ENCODE results near the gene KLC1. TPM values are rescaled to one million over a fixed set of nuclear protein-coding genes. Genes with fewer than 3 reads are reported as not detected.

KLC1 gene
- total RNA-seq, 1 donor from 2014 or later = 178 TPM

DNA sequence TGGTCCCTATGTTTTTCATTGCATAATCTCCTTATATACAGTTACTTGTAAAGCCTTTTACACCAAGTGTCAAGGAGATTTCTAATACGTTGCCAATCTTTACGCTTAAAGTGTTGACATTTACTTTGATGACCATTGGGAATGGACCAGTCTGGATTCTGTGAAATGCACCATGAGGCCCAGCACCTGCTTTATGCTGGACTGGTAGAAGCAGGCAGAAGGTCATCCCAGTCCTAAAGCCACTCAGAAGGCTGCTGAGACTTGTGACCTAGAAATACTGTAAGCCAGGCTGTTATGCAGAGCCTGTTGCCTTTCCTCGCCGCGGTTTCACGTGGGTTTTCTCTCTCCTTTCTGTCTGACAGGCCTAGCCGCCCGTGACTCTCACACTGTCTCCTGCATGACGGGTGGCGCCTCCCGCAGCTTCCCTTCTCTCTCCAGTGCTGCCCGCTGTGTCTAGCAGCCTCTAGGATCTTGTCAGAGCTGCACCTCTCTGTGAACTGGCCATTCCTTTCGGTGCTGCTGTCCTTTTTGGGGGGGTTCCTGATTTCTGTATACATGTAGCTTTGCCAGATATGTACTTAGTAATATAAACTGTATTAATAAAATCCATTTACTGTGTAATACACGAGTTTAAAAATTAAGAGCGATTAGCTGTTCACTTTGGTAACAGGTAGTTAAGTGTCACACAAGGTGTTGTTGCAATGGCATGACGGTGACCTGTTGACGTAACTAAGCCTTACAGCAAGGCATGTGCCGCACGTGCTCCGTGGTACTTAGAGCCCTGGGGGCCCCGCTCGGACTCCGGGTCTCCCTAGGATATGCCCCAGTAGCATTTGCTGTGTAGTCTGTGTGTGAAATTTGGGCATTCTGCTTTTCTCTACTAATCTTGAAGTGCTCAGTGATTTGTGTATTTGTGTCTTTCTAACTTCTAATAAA lies 56.5 kb downstream of the KLC1 start:
- no peak overlapping the region for H3K4me3 Mint-ChIP-seq (ENCODE audit: low read depth)
- H3K27me3 Mint-ChIP-seq = no peaks in the 10 kb centered on the region
- H3K27ac Mint-ChIP-seq = peak overlapping the region; percentile 57
- no peak for DNase-seq (ENCODE audit: low spot score, unreplicated experiment)
- no peak for TF ChIP-seq CTCF (IDR thresholded peaks at IDR 0.05; ENCODE audit: unreplicated experiment)
- H3K9me3 Mint-ChIP-seq (ENCODE audit: low read depth) = no peaks in the 10 kb centered on the region
- peaks cover 20% of the 10 kb centered on the region for H3K36me3 Mint-ChIP-seq (ENCODE audit: insufficient read depth)
- H3K4me1 Mint-ChIP-seq (ENCODE audit: low read depth) = no peaks in the 10 kb centered on the region

DNA sequence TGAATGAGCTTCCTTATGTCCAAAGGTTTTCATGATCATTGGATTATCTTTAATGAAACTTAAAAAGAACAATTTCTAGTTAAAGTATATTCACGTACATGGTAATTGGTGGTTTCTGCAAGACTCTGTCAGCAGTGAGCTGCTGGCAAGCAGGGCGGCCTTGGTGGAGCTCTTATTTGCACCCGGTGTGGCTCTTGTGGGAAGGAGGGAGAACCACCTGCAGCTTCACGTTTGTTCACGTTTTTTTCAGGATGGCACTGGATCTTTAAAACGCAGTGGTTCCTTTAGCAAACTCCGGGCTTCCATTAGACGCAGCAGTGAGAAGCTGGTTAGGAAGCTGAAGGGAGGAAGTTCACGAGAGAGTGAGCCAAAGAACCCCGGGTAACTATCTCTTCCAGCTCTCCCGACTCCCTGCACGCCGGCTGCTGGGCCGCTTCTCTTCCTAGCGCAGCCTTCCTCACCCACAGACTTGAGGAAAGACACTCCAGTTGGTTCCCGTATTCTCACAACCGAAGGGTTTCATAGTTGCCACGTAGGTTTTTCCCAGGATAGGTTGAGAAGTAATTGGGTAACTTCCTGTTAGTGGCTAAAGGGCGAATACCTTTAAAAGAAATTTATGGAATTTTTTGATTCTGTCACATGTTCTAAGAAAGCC lies 57.9 kb downstream of the KLC1 start:
- Mint-ChIP-seq H3K27ac (no peak overlapping the region), H3K27me3 (no peaks in the 10 kb centered on the region), H3K4me3 (ENCODE audit: low read depth) (no peak overlapping the region), H3K4me1 (ENCODE audit: low read depth) (no peaks in the 10 kb centered on the region), H3K9me3 (ENCODE audit: low read depth) (no peaks in the 10 kb centered on the region), H3K36me3 (ENCODE audit: insufficient read depth) (peaks cover 13% of the 10 kb centered on the region)
- TF ChIP-seq CTCF (IDR thresholded peaks at IDR 0.05; ENCODE audit: unreplicated experiment) = no peak
- no peak for DNase-seq (ENCODE audit: low spot score, unreplicated experiment)

- H3K4me1 Mint-ChIP-seq (ENCODE audit: low read depth) = no peaks in the 10 kb centered on the region
- H3K9me3 Mint-ChIP-seq (ENCODE audit: low read depth) = no peaks in the 10 kb centered on the region
- H3K27me3 Mint-ChIP-seq = no peaks in the 10 kb centered on the region
- H3K4me3 Mint-ChIP-seq (ENCODE audit: low read depth) = no peak overlapping the region
- peaks cover 13% of the 10 kb centered on the region for H3K36me3 Mint-ChIP-seq (ENCODE audit: insufficient read depth)
- DNase-seq (ENCODE audit: low spot score, unreplicated experiment) = no peak
- no peak for TF ChIP-seq CTCF (IDR thresholded peaks at IDR 0.05; ENCODE audit: unreplicated experiment)
- no peak overlapping the region for H3K27ac Mint-ChIP-seq
Observed at GRCh38 chr14:103687712-103688111, 58.7 kb downstream of the KLC1 start.

GRCh38 chr14:103688441-103688840 lies 59.4 kb downstream of the KLC1 start:
- no peaks in the 10 kb centered on the region for H3K4me1 Mint-ChIP-seq (ENCODE audit: low read depth)
- no peak for DNase-seq (ENCODE audit: low spot score, unreplicated experiment)
- H3K4me3 Mint-ChIP-seq (ENCODE audit: low read depth) = no peak overlapping the region
- H3K27ac Mint-ChIP-seq = no peak overlapping the region
- peaks cover 13% of the 10 kb centered on the region for H3K36me3 Mint-ChIP-seq (ENCODE audit: insufficient read depth)
- no peak for TF ChIP-seq CTCF (IDR thresholded peaks at IDR 0.05; ENCODE audit: unreplicated experiment)
- H3K27me3 Mint-ChIP-seq = no peaks in the 10 kb centered on the region
- no peaks in the 10 kb centered on the region for H3K9me3 Mint-ChIP-seq (ENCODE audit: low read depth)

Measured in progenitor cell of endocrine pancreas (in vitro differentiated cells).